Left ventricle myocardium inferior (tissue), 1 donor: Measurements from ENCODE around the gene RAC2. TPM values are rescaled to one million over a fixed set of nuclear protein-coding genes. Genes with fewer than 3 reads are reported as not detected.

Experiments
- DNase-seq: peaks from one replicate; pipeline ENCODE4 v3.0.0-alpha.2; 2020
- H3K27ac ChIP-seq: fragments of 200-600 bp; replicated peaks from 2 replicates; pipeline ENCODE4 v1.8.0; 2021
- H3K27me3 ChIP-seq: fragments of 200-600 bp; 2 replicates; pipeline ENCODE4 v1.8.0; 2021; ENCODE audit warnings: low read depth
- H3K36me3 ChIP-seq: fragments of 200-600 bp; 2 replicates; pipeline ENCODE4 v1.8.0; 2021
- H3K4me1 ChIP-seq: fragments of 200-600 bp; 2 replicates; pipeline ENCODE4 v1.8.0; 2021
- H3K4me3 ChIP-seq: fragments of 200-600 bp; 2 replicates; pipeline ENCODE4 v1.8.0; 2021; ENCODE audit warnings: mild to moderate bottlenecking, moderate library complexity
- H3K9me3 ChIP-seq: fragments of 200-600 bp; replicated peaks from 2 replicates; pipeline ENCODE4 v1.8.0; 2021
- CTCF ChIP-seq: fragments of 200-600 bp; IDR thresholded peaks from 2 replicates; pipeline ENCODE4 v1.8.0; 2021; ENCODE audit warnings: antibody characterized with exemption, mild to moderate bottlenecking, borderline replicate concordance
- intact Hi-C: fragments of 100-400 bp; cut with micrococcal nuclease; formaldehyde crosslinking; loops from one replicate; pipeline ENCODE4 v1.11.0; 2022
- total RNA-seq: library from RNA; stranded (reverse); fragmentation: NEBNext Ultra II Directional; extraction: Animal tissue kit (Norgen Biotek cat#: 25700); gene quantifications from one replicate; pipeline ENCODE4 v1.2.1, GENCODE V29; 2021
- donor health status: DM: no; HTN: yes; CAD: no; lungs with severe emphysema.

Gene RAC2
- total RNA-seq, 1 donor from 2014 or later = 1.8 TPM

- Histone ChIP-seq H3K27ac (no peak overlapping the region), H3K4me3 (no peak overlapping the region), H3K36me3 (no peaks in the 10 kb centered on the region), H3K27me3 (peaks cover 83% of the 10 kb centered on the region), H3K4me1 (no peaks in the 10 kb centered on the region), H3K9me3 (no peaks in the 10 kb centered on the region)
- no peak for TF ChIP-seq CTCF
- intact Hi-C loops = no loop called here
- no peak for DNase-seq
Measured at GRCh38 chr22:37223965-37224551, 20.0 kb downstream of the RAC2 start.

- H3K36me3 ChIP-seq = no peaks in the 10 kb centered on the region
- TF ChIP-seq CTCF = no peak
- H3K27me3 ChIP-seq = peaks cover 88% of the 10 kb centered on the region
- H3K4me1 ChIP-seq = no peaks in the 10 kb centered on the region
- intact Hi-C loops = no loop called here
- no peaks in the 10 kb centered on the region for H3K9me3 ChIP-seq
- no peak overlapping the region for H3K27ac ChIP-seq
- DNase-seq = no peak
- H3K4me3 ChIP-seq = no peak overlapping the region
Measured at GRCh38 chr22:37222440-37222971, 21.6 kb downstream of the RAC2 start.

GRCh38 chr22:37221424-37222333, 22.4 kb downstream of the RAC2 start:
- H3K36me3 ChIP-seq = no peaks in the 10 kb centered on the region
- H3K4me1 ChIP-seq = no peaks in the 10 kb centered on the region
- TF ChIP-seq CTCF = no peak
- intact Hi-C loops = no loop called here
- no peak overlapping the region for H3K27ac ChIP-seq
- no peak overlapping the region for H3K4me3 ChIP-seq
- no peak for DNase-seq
- peaks cover 96% of the 10 kb centered on the region for H3K27me3 ChIP-seq
- H3K9me3 ChIP-seq = no peaks in the 10 kb centered on the region

- DNase-seq = no peak
- Histone ChIP-seq H3K4me1 (no peaks in the 10 kb centered on the region), H3K4me3 (no peak overlapping the region), H3K9me3 (no peaks in the 10 kb centered on the region), H3K27me3 (peaks cover 96% of the 10 kb centered on the region), H3K36me3 (no peaks in the 10 kb centered on the region), H3K27ac (no peak overlapping the region)
- intact Hi-C loops = no loop called here
- no peak for TF ChIP-seq CTCF
Measured at GRCh38 chr22:37220543-37220981, 23.5 kb downstream of the RAC2 start.

GRCh38 chr22:37219533-37219932, 24.5 kb downstream of the RAC2 start:
- DNase-seq = no peak
- no peak for TF ChIP-seq CTCF
- no peak overlapping the region for H3K4me3 ChIP-seq
- H3K27me3 ChIP-seq = peaks cover 93% of the 10 kb centered on the region
- H3K9me3 ChIP-seq = no peaks in the 10 kb centered on the region
- no peaks in the 10 kb centered on the region for H3K4me1 ChIP-seq
- H3K36me3 ChIP-seq = no peaks in the 10 kb centered on the region
- no peak overlapping the region for H3K27ac ChIP-seq
- intact Hi-C loops = no loop called here
